K562 (cell line): ENCODE results near the gene CARD11. TPM values are rescaled to one million over a fixed set of nuclear protein-coding genes. Genes with fewer than 3 reads are reported as not detected.
A peak's percentile ranks its signal among the peaks of the same experiment; 100 is the strongest.

Source experiments
- ATAC-seq: fragments of 200-7000 bp; cut with Tn5 transposase; 3 replicates; pipeline ENCODE4 v1.9.1; 2020; ENCODE audit warnings: moderate library complexity
- Bru-seq: library from RNA; stranded (reverse); fragments of 400-500 nt; gene quantifications from one replicate; lab custom pipeline; 2021; lab: Mats Ljungman, UMichigan
- BruChase-seq, 2 experiments: library from RNA; stranded (reverse); fragments of 400-500 nt; gene quantifications; one replicate each; lab custom pipeline; 2021; lab: Mats Ljungman, UMichigan
- BruUV-seq: library from RNA; stranded (reverse); fragments of 400-500 nt; replicated peaks from 2 replicates; lab custom pipeline; 2021; lab: Mats Ljungman, UMichigan
- CTCF ChIA-PET: fragments of 300-600 bp; formaldehyde crosslinking; extraction: SDS; loops from one replicate; lab custom pipeline; 2021; ENCODE audit warnings: low intra/inter-chr PET ratio; lab: Yijun Ruan, JAX
- POLR2A ChIA-PET: fragments of 300-600, 350-650 bp; sonication (Branson Sonifier 250); formaldehyde crosslinking; extraction: SDS; loops from one replicate; lab custom pipeline; 2021; ENCODE audit warnings: antibody characterized with exemption, inconsistent platforms; lab: Yijun Ruan, JAX
- DNase-seq, 4 experiments: peaks; one replicate each; pipeline versions ENCODE4 v3.0.0 to v3.0.0-alpha.2; 2011 to 2018; ENCODE audit warnings: low spot score in 3 of 4, mixed read lengths in 3 of 4; ENCODE audit errors: extremely low read depth in 1 of 4
- FAIRE-seq: peaks from 2 replicates; lab custom pipeline; 2011; peaks lifted over from hg19 to GRCh38; lab: Jason Lieb, UNC
- H2AFZ ChIP-seq: 2 replicates; pipeline ENCODE4 v1.6.0; 2011; ENCODE audit warnings: low read depth, low read length, control low read depth, inconsistent platforms
- H3K27ac ChIP-seq: fragments of 200-600 bp; 3 replicates; pipeline ENCODE4 v1.8.0; 2011; ENCODE audit warnings: low read depth, mild to moderate bottlenecking, control low read depth, inconsistent platforms, low read length, moderate library complexity, mixed read lengths; ENCODE audit errors: extremely low read depth
- H3K27me3 ChIP-seq, 2 experiments: fragments of 300-600 bp in 1 of 2; 2 replicates in 1 of 2; 3 replicates in 1 of 2; pipeline versions ENCODE4 v1.6.0 to v1.8.0; 2011; ENCODE audit warnings: inconsistent platforms in 2 of 2, low read length in 2 of 2, mild to moderate bottlenecking in 1 of 2, mixed read lengths in 1 of 2, moderate library complexity in 1 of 2; ENCODE audit not compliant: control insufficient read depth in 2 of 2, insufficient read depth in 2 of 2
- H3K36me3 ChIP-seq: fragments of 300-600 bp; 3 replicates; pipeline ENCODE4 v1.8.0; 2011; ENCODE audit warnings: mild to moderate bottlenecking, low read length, inconsistent platforms; ENCODE audit not compliant: control insufficient read depth, insufficient read depth
- H3K4me1 ChIP-seq, 2 experiments: fragments of 200-600 bp in 1 of 2; replicated peaks in 1 of 2; 2 replicates in 1 of 2; 3 replicates in 1 of 2; pipeline versions ENCODE4 v1.5.1 to v1.8.0; 2011; ENCODE audit warnings: inconsistent platforms in 2 of 2, low read length in 2 of 2, mild to moderate bottlenecking in 1 of 2, mixed read lengths in 1 of 2, moderate library complexity in 1 of 2; ENCODE audit not compliant: control insufficient read depth in 2 of 2, insufficient read depth in 2 of 2
- H3K4me2 ChIP-seq: 2 replicates; pipeline ENCODE4 v1.6.1; 2011; ENCODE audit warnings: low read length, control low read depth, inconsistent platforms, mixed read lengths; ENCODE audit not compliant: insufficient read depth
- H3K4me3 ChIP-seq: fragments of 200-600 bp; sonication (generic), shearing (Covaris generic); 2 replicates; pipeline ENCODE4 v1.5.1; 2016; ENCODE audit warnings: control low read depth, inconsistent platforms
- H3K79me2 ChIP-seq: fragments of 200-600 bp; 3 replicates; pipeline ENCODE4 v1.8.0; 2011; ENCODE audit warnings: low read length, inconsistent platforms; ENCODE audit not compliant: control insufficient read depth, insufficient read depth
- H3K9ac ChIP-seq, 2 experiments: 2 replicates each; pipeline versions ENCODE4 v1.6.0 to v1.6.1; 2011; ENCODE audit warnings: low read depth in 2 of 2, low read length in 2 of 2, control low read depth in 1 of 2, inconsistent platforms in 1 of 2, mild to moderate bottlenecking in 1 of 2, mixed read lengths in 1 of 2; ENCODE audit not compliant: insufficient read depth in 1 of 2
- H3K9me1 ChIP-seq: one replicate; pipeline ENCODE4 v1.6.0; 2011; ENCODE audit warnings: inconsistent platforms, mild to moderate bottlenecking, low read length, moderate library complexity; ENCODE audit not compliant: control insufficient read depth, insufficient read depth
- H3K9me3 ChIP-seq: replicated peaks from 2 replicates; pipeline ENCODE4 v1.5.1; 2011; ENCODE audit warnings: low read depth, low read length, inconsistent platforms; ENCODE audit not compliant: control insufficient read depth, insufficient read depth
- H4K20me1 ChIP-seq: replicated peaks from 2 replicates; pipeline ENCODE4 v1.6.1; 2011; ENCODE audit warnings: low read length, inconsistent platforms, mixed read lengths; ENCODE audit not compliant: control insufficient read depth, insufficient read depth
- ADNP ChIP-seq: fragments of 200-800 bp; sonication (Bioruptor generic); IDR thresholded peaks from 2 replicates; pipeline ENCODE4 v1.6.1; 2016; ENCODE audit warnings: missing genetic modification characterization, missing compliant biosample characterization
- BCOR ChIP-seq: fragments of 450-650 bp; IDR thresholded peaks from 2 replicates; pipeline ENCODE4 v1.6.1; 2016
- CBFA2T3 ChIP-seq: fragments of 450-650 bp; IDR thresholded peaks from 2 replicates; pipeline ENCODE4 v1.6.1; 2017
- GABPA ChIP-seq: fragments of 200-800 bp; sonication (Bioruptor generic); conservative IDR thresholded peaks from 2 replicates; pipeline ENCODE4 v1.6.1; 2016; ENCODE audit warnings: low read depth, missing genetic modification characterization, missing compliant biosample characterization
- GATA2 ChIP-seq: sonication (generic); formaldehyde crosslinking; IDR thresholded peaks from 2 replicates; pipeline ENCODE4 v1.4.0; 2020; ENCODE audit warnings: mild to moderate bottlenecking, missing genetic modification reagents
- KDM1A ChIP-seq, 2 experiments: fragments of 450-650 bp; IDR thresholded peaks; 2 replicates each; pipeline ENCODE4 v1.6.1; 2016; ENCODE audit warnings: mild to moderate bottlenecking in 2 of 2
- MIER1 ChIP-seq: fragments of 450-650 bp; IDR thresholded peaks from 2 replicates; pipeline ENCODE4 v1.6.1; 2016; ENCODE audit warnings: antibody characterized with exemption, mild to moderate bottlenecking, low read depth
- NONO ChIP-seq, 2 experiments: fragments of 200-400 bp in 1 of 2; fragments of 450-650 bp in 1 of 2; formaldehyde crosslinking in 1 of 2; IDR thresholded peaks; 2 replicates each; pipeline ENCODE4 v1.6.1; 2017; ENCODE audit warnings: low read depth in 2 of 2, mild to moderate bottlenecking in 2 of 2, moderate library complexity in 2 of 2, low read length in 1 of 2
- PTBP1 ChIP-seq: fragments of 200-400 bp; formaldehyde crosslinking; IDR thresholded peaks from 2 replicates; pipeline ENCODE4 v1.6.1; 2017; ENCODE audit warnings: low read depth, low read length
- RAD21 ChIP-seq, 2 experiments: fragments of 250-450 bp in 1 of 2; fragments of 450-650 bp in 1 of 2; sonication (Bioruptor Pico) in 1 of 2; formaldehyde crosslinking in 1 of 2; IDR thresholded peaks in 1 of 2; conservative IDR thresholded peaks in 1 of 2; 2 replicates each; pipeline versions ENCODE4 v1.4.0 to v1.8.0; 2020 to 2022; ENCODE audit warnings: mild to moderate bottlenecking in 2 of 2, moderate library complexity in 1 of 2
- RCOR1 ChIP-seq, 2 experiments: IDR thresholded peaks; 2 replicates each; pipeline ENCODE4 v1.6.1; 2012; ENCODE audit warnings: low read depth in 2 of 2, low read length in 2 of 2, borderline replicate concordance in 1 of 2, improper control_type of control experiment in 1 of 2
- SMAD4 ChIP-seq: fragments of 250-450 bp; sonication (Bioruptor Pico); conservative IDR thresholded peaks from 2 replicates; pipeline ENCODE4 v1.8.0; 2021; ENCODE audit warnings: inconsistent platforms, mild to moderate bottlenecking, moderate library complexity
- ZKSCAN8 ChIP-seq: fragments of 200-800 bp; sonication (Bioruptor generic); IDR thresholded peaks from 2 replicates; pipeline ENCODE4 v1.6.1; 2016; ENCODE audit warnings: missing genetic modification characterization, missing compliant biosample characterization
- ZNF445 ChIP-seq: fragments of 250-450 bp; sonication (Bioruptor Pico); IDR thresholded peaks from 2 replicates; pipeline ENCODE4 v1.4.0; 2020; ENCODE audit warnings: low read depth, mild to moderate bottlenecking, moderate library complexity
- WGBS: fragments of 100-300 bp; shearing (Covaris generic); methylation state at CpG from one replicate; pipeline ENCODE4 v1.1.6; 2016; ENCODE audit warnings: low coverage, mixed read lengths; ENCODE audit not compliant: insufficient coverage; ENCODE audit errors: missing lambda C conversion rate; 5-methylcytosine and 5-hydroxymethylcytosine counted together
- in situ Hi-C: fragments of 300-500 bp; cut with MboI; formaldehyde crosslinking; loops from 4 replicates; pipeline ENCODE4 v1.15.0; 2018; ENCODE audit warnings: inconsistent platforms, mixed read lengths
- intact Hi-C: fragments of 100-400 bp; cut with micrococcal nuclease; formaldehyde crosslinking; loops from 2 replicates; pipeline ENCODE4 v1.14.2; 2022
- long read RNA-seq, 3 experiments: library from polyadenylated mRNA in 2 of 3; library from RNA in 1 of 3; unstranded in 2 of 3; stranded (forward) in 1 of 3; transcript quantifications; one replicate each; pipeline ENCODE4 v2.0.0, GENCODE V29; 2019 to 2022
- polyA minus RNA-seq, 3 experiments: library from RNA; depleted of rRNA, polyadenylated mRNA; stranded (reverse); fragments of >200 nt; gene quantifications; 2 replicates each; pipeline ENCODE4 v1.2.3, GENCODE V29; 2011
- polyA plus RNA-seq, 8 experiments: library from polyadenylated mRNA; depleted of rRNA in 4 of 8; stranded (reverse) in 5 of 8; unstranded in 3 of 8; fragments of >200 nt; fragmentation: Nextera tagmentation in 2 of 8; fragmentation: Illumina TruSeq in 1 of 8; extraction: Ambion mirVana in 2 of 8; extraction: Trizol in 1 of 8; gene quantifications; 2 replicates each; pipeline versions ENCODE4 v1.2.1 to v1.2.3, GENCODE V29; 2011 to 2014; ENCODE audit warnings: inconsistent platforms in 1 of 8, missing spikeins in 1 of 8
- total RNA-seq, 7 experiments: library from RNA; depleted of rRNA in 6 of 7; stranded (reverse); fragments of >200 nt in 6 of 7; fragmentation: Illumina TruSeq in 2 of 7; extraction: Trizol in 2 of 7; gene quantifications; 2 replicates each; pipeline versions ENCODE4 v1.2.1 to v1.2.3, GENCODE V29; 2011 to 2021; ENCODE audit warnings: low replicate concordance in 1 of 7
- TF ChIP-seq, protein P1 (sequence below): IDR thresholded peaks from 2 replicates; pipeline ENCODE4 v1.6.1; 2011; ENCODE audit not compliant: insufficient read length; ENCODE audit errors: extremely low read depth

CARD11 gene
- 18.0 and 32.5 TPM in 2 replicates for total RNA-seq (2011; cell fraction: chromatin; rRNA removed; ENCODE audit: low replicate concordance)
- total RNA-seq (2011; cell fraction: nucleolus; rRNA removed) = 12.6 and 18.2 TPM in 2 replicates
- 11.1 and 11.9 TPM in 2 replicates for total RNA-seq (2011; cell fraction: nucleoplasm; rRNA removed)
- total RNA-seq (2014; rRNA removed) = 5.7 and 6.4 TPM in 2 replicates
- total RNA-seq (2014; rRNA removed; fragmentation: Illumina TruSeq; extraction: Trizol) = 2.4 and 3.1 TPM in 2 replicates
- 4.2 and 4.4 TPM in 2 replicates for total RNA-seq (2015; rRNA removed; fragmentation: Illumina TruSeq; extraction: Trizol)
- 11.4 and 12.8 TPM in 2 replicates for total RNA-seq (2021)
- polyA plus RNA-seq (2011; rRNA removed) = 3.0 and 6.2 TPM in 2 replicates
- 2.5 and 11.6 TPM in 2 replicates for polyA plus RNA-seq (2011; cell fraction: cytosol; rRNA removed)
- 7.6 and 26.3 TPM in 2 replicates for polyA plus RNA-seq (2011; cell fraction: nucleus; rRNA removed)
- polyA plus RNA-seq (2012) = 10.0 and 16.6 TPM in 2 replicates
- 7.6 and 8.9 TPM in 2 replicates for polyA plus RNA-seq (2014; fragmentation: Illumina TruSeq; extraction: Trizol)
- polyA plus RNA-seq (2014; fragmentation: Nextera tagmentation; extraction: Ambion mirVana) = under 1 TPM; 0.07 to 0.15 TPM
- polyA plus RNA-seq (2014; rRNA removed) = 8.3 and 10.2 TPM in 2 replicates
- polyA minus RNA-seq (2011; rRNA and poly(A)+ RNA removed) = 5.5 and 17.0 TPM in 2 replicates
- 3.8 and 5.0 TPM in 2 replicates for polyA minus RNA-seq (2011; cell fraction: cytosol; rRNA and poly(A)+ RNA removed)
- 3.2 and 9.3 TPM in 2 replicates for polyA minus RNA-seq (2011; cell fraction: nucleus; rRNA and poly(A)+ RNA removed)
- Bru-seq, nascent RNA = percentile 54 among the genes with signal in this experiment
- BruChase-seq, experiment 1, labeled RNA remaining after a 2-hour chase = percentile 53 among the genes with signal in this experiment
- percentile 50 among the genes with signal in this experiment for BruChase-seq, experiment 2, labeled RNA remaining after a 6-hour chase
- long read RNA-seq, experiment 1, full-length matches to known transcripts = 1 of 34 reads
- long read RNA-seq, experiment 1, partial matches to known transcripts = 19 of 34 reads
- long read RNA-seq, experiment 1, other reads (novel, unspliced or antisense) = 14 of 34 reads
- long read RNA-seq, experiment 2, partial matches to known transcripts = 7 of 13 reads
- long read RNA-seq, experiment 2, other reads (novel, unspliced or antisense) = 6 of 13 reads
- long read RNA-seq, experiment 3, partial matches to known transcripts = 1 of 1 reads
- long read RNA-seq, experiment 3, other reads (novel, unspliced or antisense) = 0 of 1 reads

DNA sequence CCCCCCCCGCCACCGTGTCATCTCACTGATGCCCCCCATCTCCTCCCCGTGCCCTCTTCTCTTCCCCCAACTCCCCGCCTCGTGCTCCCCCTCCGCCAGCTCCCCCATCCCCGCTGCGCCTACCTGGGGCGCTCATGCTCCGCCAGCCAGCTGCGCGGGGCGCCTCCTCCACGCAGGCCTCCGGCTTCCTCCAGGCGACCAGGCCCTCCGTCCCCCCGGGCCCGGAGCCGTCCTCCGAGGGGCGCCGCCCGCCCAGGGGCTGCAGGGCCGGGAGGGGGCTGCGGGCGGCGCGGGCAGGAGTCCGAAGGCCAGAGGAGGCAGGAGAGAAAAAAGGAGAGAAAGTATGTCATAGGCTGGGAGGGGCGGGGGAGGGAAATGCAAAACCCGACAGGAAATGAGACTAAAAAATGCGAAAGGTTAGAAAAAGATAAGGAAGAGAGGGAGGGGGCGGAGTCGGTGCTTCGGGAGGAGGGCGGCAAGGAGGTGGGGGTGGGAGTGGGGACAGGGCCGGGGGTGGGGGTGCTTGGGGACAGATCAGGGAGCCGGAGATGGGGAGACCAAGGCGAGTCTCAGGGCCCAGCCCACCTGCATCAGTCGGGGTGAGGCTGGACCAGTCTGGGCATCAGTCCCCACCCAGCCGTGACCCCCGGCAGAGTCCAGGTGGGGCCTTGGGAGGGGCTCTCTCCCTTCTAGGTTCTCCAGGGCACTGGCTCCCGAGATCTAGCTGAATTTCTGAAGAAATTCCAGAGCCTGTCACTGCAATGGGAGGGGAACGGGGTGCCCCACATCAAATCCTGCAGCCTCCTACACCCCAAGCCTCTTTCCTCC, at the start of gene CARD11:
TSS of gene CARD11 (minus strand) at position 324 of the 828 bp plus-strand sequence. CDS start 85,361 bp downstream, outside the sequence.
- peak within 1 kb of the TSS; percentile 37 to 90; a peak in 3 of 4 replicates for H3K9ac ChIP-seq
- 0 out of 2 replicates have a peak, but pooled peaks have one; percentile 40 for TF ChIP-seq BCOR
- peak; percentile 74; the same call in 1 of the 2 replicates for TF ChIP-seq ADNP (tag)
- TF ChIP-seq GATA2 = no peak
- TF ChIP-seq, protein P1, sequence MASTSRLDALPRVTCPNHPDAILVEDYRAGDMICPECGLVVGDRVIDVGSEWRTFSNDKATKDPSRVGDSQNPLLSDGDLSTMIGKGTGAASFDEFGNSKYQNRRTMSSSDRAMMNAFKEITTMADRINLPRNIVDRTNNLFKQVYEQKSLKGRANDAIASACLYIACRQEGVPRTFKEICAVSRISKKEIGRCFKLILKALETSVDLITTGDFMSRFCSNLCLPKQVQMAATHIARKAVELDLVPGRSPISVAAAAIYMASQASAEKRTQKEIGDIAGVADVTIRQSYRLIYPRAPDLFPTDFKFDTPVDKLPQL = no peak
- TF ChIP-seq RCOR1 (IDR thresholded peaks at IDR 0.05; ENCODE audit: borderline replicate concordance in 1 of 2, low read depth in 2 of 2, low read length in 2 of 2) = peak in 1 of 2 experiments; percentile 65; a peak in 1 of 4 replicates
- peak; percentile 30; the same call in 1 of the 2 replicates for TF ChIP-seq GABPA (tag)
- TF ChIP-seq SMAD4 = no peak
- TF ChIP-seq MIER1 = no peak
- TF ChIP-seq ZNF445 (CRISPR knock-in tag) = no peak
- 0 out of 4 replicates have a peak, but pooled peaks of 1 of the 2 experiments have one; percentile 37 for TF ChIP-seq NONO (IDR thresholded peaks at IDR 0.05; ENCODE audit: low read depth in 2 of 2, low read length in 1 of 2)
- TF ChIP-seq KDM1A (IDR thresholded peaks at IDR 0.05) = peak; percentile 38 to 42; a peak in 1 of 4 replicates
- peak; percentile 19; the same call in 1 of the 2 replicates for TF ChIP-seq CBFA2T3
- no peak for TF ChIP-seq RAD21 (CRISPR knock-in tag; conservative IDR thresholded peaks at IDR 0.05 in 1 of 2, IDR thresholded peaks at IDR 0.05 in 1 of 2)
- no peak for TF ChIP-seq ZKSCAN8 (CRISPR knock-in tag)
- TF ChIP-seq PTBP1 = peak; percentile 57; the same call in 1 of the 2 replicates

More for the DNA sequence above, at the start of gene CARD11:
- BruUV-seq = no TSS peak
- ChIA-PET CTCF (no interaction called here), POLR2A (interaction anchor here (0.5 kb wide), 1 partner anchor 217 kb away, joined by 3 read pairs; no protein-coding TSS in a partner anchor)
- Histone ChIP-seq H3K36me3 (no peaks in the 10 kb centered on the region), H3K4me1 (peaks cover 0 to 20% of the 10 kb centered on the region in 2 experiments; a peak in 3 of 5 replicates), H3K4me2 (peak within 1 kb of the TSS; percentile 83), H3K9me1 (no peaks in the 10 kb centered on the region), H3K9me3 (no peaks in the 10 kb centered on the region), H3K27me3 (no peaks in the 10 kb centered on the region), H4K20me1 (no peaks in the 10 kb centered on the region), H2AFZ (peak within 1 kb of the TSS; percentile 88), H3K79me2 (peaks cover 6% of the 10 kb centered on the region; the same call in 2 of the 3 replicates), H3K4me3 (peak within 1 kb of the TSS; percentile 70), H3K27ac (peak within 1 kb of the TSS; percentile 70; the same call in 1 of the 3 replicates)
- in situ Hi-C loops (no loop called here), intact Hi-C loops (loop anchor here (5.0 kb wide), 1 partner anchor 86 kb away; no protein-coding TSS in a partner anchor)
- peak; percentile 51 for FAIRE-seq
- peak; percentile 69 to 83 (median 75) for DNase-seq
- 2% methylated on average over 26 of the region's 45 CpGs for WGBS
- peak; percentile 77 for ATAC-seq
